ENCODE results near the gene ATP4B. TPM values are rescaled to one million over a fixed set of nuclear protein-coding genes. Genes with fewer than 3 reads are reported as not detected.

Gene ATP4B
- total and polyA plus RNA-seq, 2 of the 8 experiments (the other 6 are each of a cell fraction or from before 2014, with no cell fraction given): 0.05 TPM; not detected in 1

DNA sequence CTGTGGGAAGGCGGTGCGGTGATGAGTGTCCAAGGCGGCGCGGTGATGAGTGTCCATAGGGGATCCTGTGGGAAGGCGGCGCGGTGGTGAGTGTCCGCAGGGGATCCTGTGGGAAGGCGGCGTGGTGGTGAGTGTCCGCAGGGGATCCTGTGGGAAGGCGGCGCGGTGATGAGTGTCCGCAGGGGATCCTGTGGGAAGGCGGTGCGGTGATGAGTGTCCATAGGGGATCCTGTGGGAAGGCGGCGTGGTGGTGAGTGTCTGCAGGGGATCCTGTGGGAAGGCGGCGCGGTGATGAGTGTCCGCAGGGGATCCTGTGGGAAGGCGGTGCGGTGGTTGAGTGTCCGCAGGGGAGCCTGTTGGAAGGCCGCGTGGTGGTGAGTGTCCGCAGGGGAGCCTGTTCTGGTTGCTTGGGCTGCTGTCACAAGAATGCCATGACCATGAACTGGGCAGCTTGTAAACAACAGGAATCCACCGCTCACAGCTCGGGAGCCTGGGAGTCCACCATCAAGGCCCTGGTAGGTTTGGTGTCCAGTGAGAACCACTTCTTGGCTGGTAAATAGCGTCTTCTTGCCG is 52.0 kb downstream of the ATP4B start:
- Histone ChIP-seq H2BK5ac (ENCODE audit: low read depth, low read length) (no peak overlapping the region), H3K23ac (ENCODE audit: insufficient read length) (no peak overlapping the region), H4K91ac (replicated peaks; ENCODE audit: insufficient read length, low read length) (no peak overlapping the region), H2AFZ (ENCODE audit: low read length) (no peak overlapping the region), H3K27ac (ENCODE audit: low read depth, low read length) (no peak overlapping the region), H3K18ac (ENCODE audit: extremely low read depth, low read length) (no peak overlapping the region), H2BK12ac (ENCODE audit: low read depth, low read length) (no peak overlapping the region), H3K9me3 (ENCODE audit: insufficient read depth in 2 of 2, low read depth in 1 of 2, low read length in 1 of 2) (no peaks in the 10 kb centered on the region), H3K36me3 (ENCODE audit: control insufficient read depth in 2 of 4, insufficient read depth in 4 of 4, low read length in 3 of 4) (peaks cover 0 to 1% (median 0%) of the 10 kb centered on the region in 4 experiments; a peak in 3 of 8 replicates), H4K8ac (ENCODE audit: extremely low read depth, insufficient read depth, low read length) (no peak overlapping the region; the same call in 1 of the 2 replicates), H3K4me1 (replicated peaks in 1 of 4; ENCODE audit: control insufficient read depth in 3 of 4, insufficient read depth in 4 of 4, low read length in 3 of 4) (peaks cover 0 to 6% (median 2%) of the 10 kb centered on the region in 4 experiments; a peak in 4 of 7 replicates), H2AK5ac (ENCODE audit: low read depth, low read length) (no peak overlapping the region), H4K5ac (ENCODE audit: insufficient read length, low read depth, low read length) (no peak overlapping the region), H3K4ac (replicated peaks; ENCODE audit: insufficient read length, low read depth, low read length) (no peak overlapping the region), H2BK15ac (ENCODE audit: low read length) (no peak overlapping the region), H2BK20ac (ENCODE audit: low read length) (no peak overlapping the region), H3K4me2 (ENCODE audit: insufficient read depth in 1 of 2, low read depth in 2 of 2, low read length in 2 of 2) (no peak overlapping the region), H3K79me1 (ENCODE audit: low read depth, low read length) (peaks cover 32% of the 10 kb centered on the region), H3K27me3 (replicated peaks in 1 of 4; ENCODE audit: control insufficient read depth in 3 of 4, extremely low read depth in 1 of 4, insufficient read depth in 3 of 4, low read length in 3 of 4) (no peaks in the 10 kb centered on the region), H3K79me2 (ENCODE audit: control insufficient read depth in 1 of 2, insufficient read depth in 2 of 2, low read length in 2 of 2) (peaks cover 3 to 92% of the 10 kb centered on the region in 2 experiments; a peak in 3 of 4 replicates), H3K56ac (replicated peaks; ENCODE audit: insufficient read length, low read depth, low read length) (no peak overlapping the region), H3K23me2 (ENCODE audit: low read depth, low read length) (peaks cover 2% of the 10 kb centered on the region; the same call in 1 of the 2 replicates), H3K4me3 (ENCODE audit: extremely low read depth in 1 of 4, insufficient read depth in 2 of 4, low read depth in 3 of 4, low read length in 4 of 4) (no peak overlapping the region), H3K9ac (replicated peaks in 1 of 4; ENCODE audit: extremely low read depth in 1 of 4, low read depth in 3 of 4, low read length in 3 of 4) (no peak overlapping the region), H4K20me1 (replicated peaks in 1 of 2; ENCODE audit: control insufficient read depth in 1 of 2, insufficient read depth in 2 of 2, low read length in 2 of 2) (peaks cover 11 to 21% of the 10 kb centered on the region in 2 experiments), H2BK120ac (replicated peaks; ENCODE audit: low read depth, low read length) (no peak overlapping the region), H3K14ac (ENCODE audit: insufficient read length) (no peak overlapping the region)
- POLR2A ChIA-PET (ENCODE audit: partially characterized antibody): no interaction called here
- CTCF ChIA-PET (ENCODE audit: partially characterized antibody): no interaction called here
- DNase-seq (ENCODE audit: low read depth in 1 of 2, low spot score in 2 of 2) (no peak), FAIRE-seq (no peak)
- 97% methylated on average over 30 of the region's 34 CpGs; no CpG with 5 or more reads in 1 of the 2 experiments for WGBS, 2 experiments (ENCODE audit: extremely low coverage in 1 of 2, insufficient coverage in 1 of 2, insufficient read length in 1 of 2, insufficient replicate concordance in 2 of 2, low coverage in 1 of 2, low lambda C conversion rate in 2 of 2, missing lambda C conversion rate in 1 of 2)

All from H1 (cell line).